K562 (cell line): ENCODE data around the gene ERMP1.

Experiments
- MYBL2 ChIP-seq, 2 experiments: fragments of 450-650 bp in 1 of 2; sonication (generic) in 1 of 2; formaldehyde crosslinking in 1 of 2; IDR thresholded peaks; 2 replicates each; pipeline versions ENCODE4 v1.6.1 to v1.8.1; 2017 to 2022; ENCODE audit warnings: borderline replicate concordance in 1 of 2, inconsistent platforms in 1 of 2, low read depth in 1 of 2, mild to moderate bottlenecking in 1 of 2, missing genetic modification reagents in 1 of 2, moderate library complexity in 1 of 2
- RBBP5 ChIP-seq: fragments of 200-600 bp; sonication (generic); IDR thresholded peaks from 2 replicates; pipeline ENCODE4 v1.6.1; 2012; ENCODE audit warnings: borderline replicate concordance, mild to moderate bottlenecking, low read length, control low read depth, inconsistent platforms; ENCODE audit not compliant: insufficient read depth, poor library complexity, severe bottlenecking
- SMARCE1 ChIP-seq: fragments of 450-650 bp; IDR thresholded peaks from 2 replicates; pipeline ENCODE4 v1.7.1; 2016; ENCODE audit warnings: mild to moderate bottlenecking
- TF ChIP-seq, protein P1 (sequence below), 3 experiments: IDR thresholded peaks in 2 of 3; conservative IDR thresholded peaks in 1 of 3; 2 replicates each; pipeline ENCODE4 v1.5.1; 2011 to 2012; ENCODE audit warnings: low read length in 3 of 3, mild to moderate bottlenecking in 3 of 3, control low read depth in 2 of 3, improper control_type of control experiment in 1 of 3, inconsistent platforms in 1 of 3, low read depth in 1 of 3, mixed read lengths in 1 of 3, moderate library complexity in 1 of 3; ENCODE audit not compliant: insufficient read depth in 2 of 3

DNA sequence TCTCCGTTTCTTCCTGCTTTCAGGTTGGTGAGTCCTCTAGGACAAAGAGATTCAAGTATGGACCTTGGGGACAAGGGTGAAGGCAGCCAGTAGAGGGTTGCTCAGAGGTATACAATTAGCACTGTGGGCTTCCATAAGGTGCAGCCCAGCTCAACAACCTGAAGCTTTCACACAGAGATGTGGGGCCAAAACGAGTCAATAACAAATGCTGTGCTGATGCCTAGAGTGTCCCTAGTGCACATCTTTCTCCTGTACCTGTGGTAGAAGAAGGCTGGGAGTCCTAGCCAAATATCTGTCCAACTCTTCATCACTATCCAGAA is 37.1 kb upstream of the ERMP1 start:
- no peak for TF ChIP-seq RBBP5
- TF ChIP-seq MYBL2 (IDR thresholded peaks at IDR 0.05; ENCODE audit: low read depth), result no peak
- no peak for TF ChIP-seq MYBL2 (CRISPR knock-in tag; IDR thresholded peaks at IDR 0.05; ENCODE audit: borderline replicate concordance)
- no peak for TF ChIP-seq SMARCE1
- TF ChIP-seq, protein P1, sequence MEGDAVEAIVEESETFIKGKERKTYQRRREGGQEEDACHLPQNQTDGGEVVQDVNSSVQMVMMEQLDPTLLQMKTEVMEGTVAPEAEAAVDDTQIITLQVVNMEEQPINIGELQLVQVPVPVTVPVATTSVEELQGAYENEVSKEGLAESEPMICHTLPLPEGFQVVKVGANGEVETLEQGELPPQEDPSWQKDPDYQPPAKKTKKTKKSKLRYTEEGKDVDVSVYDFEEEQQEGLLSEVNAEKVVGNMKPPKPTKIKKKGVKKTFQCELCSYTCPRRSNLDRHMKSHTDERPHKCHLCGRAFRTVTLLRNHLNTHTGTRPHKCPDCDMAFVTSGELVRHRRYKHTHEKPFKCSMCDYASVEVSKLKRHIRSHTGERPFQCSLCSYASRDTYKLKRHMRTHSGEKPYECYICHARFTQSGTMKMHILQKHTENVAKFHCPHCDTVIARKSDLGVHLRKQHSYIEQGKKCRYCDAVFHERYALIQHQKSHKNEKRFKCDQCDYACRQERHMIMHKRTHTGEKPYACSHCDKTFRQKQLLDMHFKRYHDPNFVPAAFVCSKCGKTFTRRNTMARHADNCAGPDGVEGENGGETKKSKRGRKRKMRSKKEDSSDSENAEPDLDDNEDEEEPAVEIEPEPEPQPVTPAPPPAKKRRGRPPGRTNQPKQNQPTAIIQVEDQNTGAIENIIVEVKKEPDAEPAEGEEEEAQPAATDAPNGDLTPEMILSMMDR (IDR thresholded peaks at IDR 0.05 in 2 of 3, conservative IDR thresholded peaks at IDR 0.05 in 1 of 3; ENCODE audit: insufficient read depth in 2 of 3, low read depth in 1 of 3, low read length in 3 of 3), result no peak
